ENCODE results near the gene HIF3A.

The HIF3A gene

DNA sequence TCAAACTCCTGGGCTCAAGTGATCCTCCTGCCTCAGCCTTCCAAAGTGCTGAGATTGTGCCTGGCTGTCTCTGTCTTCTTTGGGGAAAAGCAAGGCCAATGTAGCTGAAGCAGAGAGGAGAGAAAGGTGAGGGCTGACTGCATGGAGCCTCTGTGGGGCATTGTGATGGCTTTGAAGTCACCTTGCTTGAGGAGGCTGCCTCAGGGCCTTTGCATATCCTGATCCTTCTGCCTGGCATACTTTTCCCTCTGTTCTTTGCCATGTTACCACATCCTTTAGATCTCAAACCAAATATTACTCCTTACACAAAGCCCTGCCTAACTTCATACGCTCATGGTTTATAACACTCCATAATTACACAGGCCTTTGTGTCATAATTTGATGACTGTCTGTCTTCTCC, 40.6 kb downstream of the HIF3A start:
- DNase-seq = no peak

DNA sequence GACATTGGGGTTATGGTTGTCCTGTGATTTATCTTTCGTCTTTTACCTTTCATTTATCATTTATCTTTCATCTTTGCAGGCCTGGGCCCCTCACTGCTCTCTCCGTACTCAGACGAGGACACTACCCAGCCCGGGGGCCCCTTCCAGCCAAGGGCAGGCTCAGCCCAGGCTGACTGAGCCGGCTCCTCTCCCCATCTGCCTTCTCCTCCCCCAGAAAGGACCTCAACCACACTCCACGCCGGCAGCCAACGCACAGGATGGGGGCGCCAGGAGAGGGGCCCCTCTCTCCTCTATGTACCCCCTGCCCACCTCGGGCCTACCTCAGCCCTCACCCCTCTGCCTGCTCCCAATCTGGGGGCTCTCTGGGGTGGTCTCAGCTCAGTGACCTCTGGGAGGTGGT, 42.6 kb downstream of the HIF3A start:
- no peak for DNase-seq

DNA sequence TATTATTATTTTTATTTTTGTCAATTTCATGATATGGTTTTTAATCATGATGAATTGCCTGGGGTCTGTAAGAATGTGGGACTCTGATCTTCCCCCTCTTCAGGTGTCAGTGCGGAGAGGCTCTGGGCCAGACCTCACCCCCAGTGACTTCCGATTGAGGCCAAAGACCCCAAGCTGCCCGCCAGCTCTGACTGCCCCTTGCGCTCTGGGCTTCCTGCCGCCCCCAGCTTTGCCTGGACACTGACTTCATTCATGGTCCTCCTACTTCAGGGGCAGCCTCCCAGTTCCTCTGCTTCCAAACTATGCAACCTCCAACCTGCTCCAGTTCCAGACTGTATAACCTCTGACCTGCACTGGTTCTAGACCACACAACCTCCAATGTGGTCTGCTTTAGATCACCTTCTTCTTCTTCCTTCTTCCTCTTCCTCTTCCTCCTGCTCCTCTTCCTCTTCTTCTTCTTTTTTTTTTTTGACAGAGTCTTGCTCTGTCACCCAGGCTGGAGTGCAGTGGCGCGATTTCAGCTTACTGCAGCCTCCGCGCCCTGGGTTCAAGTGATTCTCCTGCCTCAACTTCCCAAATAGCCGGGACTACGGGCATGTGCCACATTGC, 43.3 kb downstream of the HIF3A start:
- DNase-seq = no peak

DNA sequence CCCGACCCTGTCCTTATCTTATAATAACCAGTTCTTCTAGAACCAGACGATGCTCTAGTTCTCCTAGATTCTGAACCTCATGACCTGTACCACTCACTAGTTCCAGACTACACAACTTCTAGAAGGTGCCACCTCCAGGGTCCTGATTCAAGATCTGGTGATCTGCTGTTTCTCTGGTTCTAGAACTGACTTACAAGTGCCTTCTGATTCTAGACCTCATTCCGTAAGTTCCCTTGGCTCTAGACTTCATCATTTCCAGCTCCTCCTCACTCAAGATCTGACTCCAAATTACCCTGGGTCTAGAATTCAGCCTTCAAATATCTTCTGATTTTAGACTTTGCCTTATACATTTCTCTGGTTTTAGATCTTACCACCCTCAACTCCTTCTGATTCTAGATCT, 45.1 kb downstream of the HIF3A start:
- DNase-seq = no peak

DNA sequence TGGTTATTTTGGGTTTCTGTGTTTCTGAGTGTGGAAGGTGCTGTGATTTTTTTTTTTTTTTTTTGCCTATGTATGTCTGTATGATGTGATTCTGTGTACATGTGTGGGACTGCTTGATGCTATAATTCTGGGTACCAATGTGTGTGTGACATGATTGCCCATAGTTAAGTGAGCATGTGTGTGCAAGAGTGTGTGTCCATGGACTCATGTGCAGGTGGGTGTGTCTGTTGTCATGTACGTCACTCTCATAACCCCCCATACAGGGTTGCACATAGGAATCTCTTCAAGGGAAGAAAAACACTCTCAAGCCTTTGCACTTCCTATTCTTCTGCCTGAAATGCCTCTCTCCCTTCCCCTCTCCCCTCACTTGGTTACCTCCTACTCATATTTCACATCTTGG, 47.5 kb downstream of the HIF3A start:
- DNase-seq = no peak

DNA sequence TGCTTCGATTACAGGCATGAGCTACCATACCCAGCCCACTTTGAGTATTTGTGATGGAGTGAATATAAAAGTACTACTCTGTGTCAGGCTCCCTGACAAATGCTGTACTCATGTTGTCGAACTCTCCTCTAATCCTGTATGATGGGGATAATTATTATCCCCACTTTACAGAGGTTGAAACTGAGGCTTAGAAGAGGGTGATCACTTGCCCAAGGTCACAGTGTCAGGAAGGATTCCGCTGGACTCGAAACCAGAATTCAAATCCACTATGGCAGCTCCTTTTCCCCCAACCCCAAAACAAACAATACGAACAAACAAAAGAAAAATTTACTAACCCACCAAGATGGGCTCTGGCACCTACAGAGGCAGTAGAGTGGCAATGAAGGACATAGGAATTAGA, 48.3 kb downstream of the HIF3A start:
- DNase-seq = no peak

DNA sequence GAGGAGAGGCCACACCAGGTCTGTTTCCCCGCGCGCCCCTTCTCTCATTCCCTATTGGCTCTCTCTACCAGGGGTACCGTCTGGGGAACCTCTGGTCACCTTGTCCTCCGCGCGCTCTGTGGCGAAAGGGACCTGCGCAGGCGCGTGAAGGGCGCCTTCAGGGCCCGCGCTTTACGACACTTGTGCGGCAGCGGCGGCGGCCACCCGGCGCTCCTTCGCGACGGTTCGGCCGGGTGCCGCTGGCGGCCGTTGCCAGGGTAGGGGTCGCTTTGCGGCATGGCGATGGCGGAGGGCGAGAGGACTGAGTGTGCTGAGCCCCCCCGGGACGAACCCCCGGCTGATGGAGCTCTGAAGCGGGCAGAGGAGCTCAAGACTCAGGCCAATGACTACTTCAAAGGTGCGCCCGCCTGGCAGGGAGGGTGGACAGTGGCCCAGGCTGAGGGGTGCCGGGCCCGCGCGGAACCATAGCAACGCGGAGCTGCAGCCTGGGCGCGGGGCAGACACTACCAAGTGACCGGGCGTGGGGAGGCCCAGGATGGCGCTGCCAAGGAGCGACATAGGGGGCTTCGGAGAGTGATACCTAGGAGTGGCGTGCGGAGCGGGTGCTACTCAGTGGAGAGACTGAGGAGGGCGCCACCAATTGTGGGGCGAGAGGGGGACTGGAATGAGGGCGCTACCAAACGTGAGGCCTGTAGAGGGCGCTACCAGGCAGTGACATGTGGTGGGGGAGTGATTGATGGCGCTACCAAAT, 50.2 kb downstream of the HIF3A start, which contains the start of gene PPP5C:
TSS of gene PPP5C (plus strand) at position 267 of the 751 bp plus-strand sequence. CDS start at position 277, 10 bp downstream.
- DNase-seq = peak; percentile 79

DNA sequence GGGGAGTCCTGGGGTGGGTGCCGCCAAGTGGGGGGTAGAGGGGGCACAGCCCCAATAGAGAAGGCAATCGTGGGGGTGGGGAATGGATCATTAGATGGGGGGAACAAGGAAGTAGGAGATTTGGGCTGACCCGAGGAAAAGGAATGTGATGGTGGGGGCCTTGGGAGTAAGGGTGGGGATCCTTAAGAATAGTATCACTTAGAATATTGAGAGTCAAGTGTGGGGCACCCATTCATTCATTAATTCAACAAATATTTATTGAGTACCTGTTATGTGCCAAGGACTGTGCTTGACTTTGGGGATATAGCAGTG, 50.7 kb downstream of the HIF3A start:
- no peak for DNase-seq

DNA sequence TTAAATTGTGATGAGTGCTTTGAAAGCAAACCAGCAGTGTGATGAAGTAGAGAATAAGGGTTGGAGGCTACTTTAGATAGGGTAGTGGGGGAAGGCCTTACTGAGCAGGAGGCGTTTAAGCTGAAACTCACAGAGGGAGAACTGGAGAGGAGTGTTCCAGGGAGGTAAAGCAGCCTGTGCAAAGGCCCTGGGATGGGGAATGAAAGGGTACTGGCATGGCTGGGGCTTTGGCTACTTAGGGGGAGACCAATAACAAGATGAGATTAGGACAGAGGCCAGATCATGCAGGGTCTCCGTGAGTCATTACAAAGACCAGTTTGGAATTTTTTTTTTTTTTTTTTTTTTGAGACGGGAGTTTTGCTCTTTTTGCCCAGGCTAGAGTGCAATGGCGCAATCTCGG, 51.1 kb downstream of the HIF3A start:
- DNase-seq = no peak

DNA sequence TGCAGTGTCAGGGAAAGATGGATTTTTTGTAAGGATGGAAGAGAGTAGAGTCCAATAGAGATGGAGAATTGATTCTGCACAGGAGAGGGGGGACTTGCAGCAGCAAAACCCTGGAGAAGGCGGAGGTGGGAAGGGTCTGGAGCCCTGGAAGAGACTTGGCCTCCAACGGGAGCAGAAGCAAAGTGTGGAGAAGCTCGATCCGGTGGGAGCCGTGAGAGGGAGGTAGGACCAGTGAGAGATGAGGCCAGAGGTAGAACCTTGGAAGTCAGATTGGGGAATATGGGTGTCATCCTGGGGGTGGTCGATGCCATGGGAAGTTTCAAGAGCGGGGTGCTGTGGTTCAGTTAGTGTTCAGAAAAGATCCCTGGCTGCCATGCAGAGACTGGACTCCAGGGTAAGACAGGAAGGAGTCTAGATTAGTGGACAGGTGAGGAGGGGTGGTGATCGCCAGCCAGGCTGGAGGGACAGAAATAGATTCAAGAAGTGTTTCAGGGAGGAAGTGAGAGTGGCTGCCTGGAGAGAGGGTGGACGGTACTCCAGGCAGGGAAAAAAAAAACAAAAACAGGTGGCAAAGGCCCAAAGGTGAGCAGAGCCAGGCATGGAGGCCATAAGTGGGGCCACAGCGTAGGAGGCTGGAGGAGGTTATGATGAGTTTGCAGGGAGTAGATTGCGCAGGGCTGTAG, 52.6 kb downstream of the HIF3A start:
- DNase-seq = no peak

DNA sequence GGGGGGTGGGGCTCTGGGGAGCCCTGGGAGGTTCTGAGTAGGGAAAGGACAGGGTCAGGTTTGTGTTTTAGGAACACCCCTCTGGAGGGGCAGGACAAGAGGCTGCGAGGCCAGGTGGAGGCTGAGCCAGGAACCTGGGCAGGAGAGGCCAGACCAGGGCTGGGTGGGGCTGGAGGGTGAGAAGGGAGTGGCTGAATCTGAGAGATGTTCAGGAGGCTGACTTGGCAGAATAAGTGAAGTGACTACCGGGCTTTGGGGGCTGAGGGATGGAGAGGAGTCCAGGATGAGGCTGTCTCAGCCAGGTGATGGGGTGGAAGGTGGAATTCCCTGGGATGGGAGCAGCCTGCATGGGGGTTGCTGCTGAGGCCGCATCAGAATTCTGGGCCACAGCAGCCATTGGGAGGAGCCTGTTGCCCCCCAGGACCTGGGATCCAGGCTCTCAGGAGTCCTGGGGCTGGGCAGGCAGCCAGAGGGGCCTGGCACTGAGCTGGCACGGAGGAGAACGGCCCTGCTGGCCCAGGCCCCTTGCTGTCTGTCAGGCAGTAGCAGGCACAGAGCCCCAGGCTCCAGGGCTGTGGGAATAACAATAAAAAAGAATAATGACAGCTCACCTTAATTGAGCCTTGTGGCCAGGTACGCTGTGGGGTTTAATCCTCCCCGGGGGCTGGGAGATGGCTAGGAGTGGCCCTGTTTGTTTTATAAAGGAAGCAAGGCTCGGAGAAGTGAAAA, 53.4 kb downstream of the HIF3A start:
- no peak for DNase-seq

DNA sequence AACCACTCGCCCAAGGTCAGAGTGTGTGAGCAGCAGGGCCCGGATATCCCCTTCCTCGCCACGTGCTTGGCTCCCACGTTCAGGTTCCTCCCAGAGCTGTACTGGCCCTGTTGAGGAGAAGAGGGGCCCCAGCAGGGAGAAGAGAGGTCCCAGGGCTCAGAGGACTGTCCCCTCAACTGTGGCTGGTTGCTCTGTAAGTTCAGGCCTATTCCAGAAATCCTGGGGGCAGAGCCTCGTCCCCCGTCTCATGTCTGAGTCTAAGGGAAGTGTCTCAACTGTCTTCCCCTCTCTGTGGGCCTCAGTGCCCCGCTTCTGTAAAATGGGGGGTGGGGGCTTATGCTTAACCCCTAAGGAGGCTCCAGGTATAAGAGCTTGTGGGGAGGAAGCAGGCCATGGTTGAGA, 53.9 kb downstream of the HIF3A start:
- no peak for DNase-seq

DNA sequence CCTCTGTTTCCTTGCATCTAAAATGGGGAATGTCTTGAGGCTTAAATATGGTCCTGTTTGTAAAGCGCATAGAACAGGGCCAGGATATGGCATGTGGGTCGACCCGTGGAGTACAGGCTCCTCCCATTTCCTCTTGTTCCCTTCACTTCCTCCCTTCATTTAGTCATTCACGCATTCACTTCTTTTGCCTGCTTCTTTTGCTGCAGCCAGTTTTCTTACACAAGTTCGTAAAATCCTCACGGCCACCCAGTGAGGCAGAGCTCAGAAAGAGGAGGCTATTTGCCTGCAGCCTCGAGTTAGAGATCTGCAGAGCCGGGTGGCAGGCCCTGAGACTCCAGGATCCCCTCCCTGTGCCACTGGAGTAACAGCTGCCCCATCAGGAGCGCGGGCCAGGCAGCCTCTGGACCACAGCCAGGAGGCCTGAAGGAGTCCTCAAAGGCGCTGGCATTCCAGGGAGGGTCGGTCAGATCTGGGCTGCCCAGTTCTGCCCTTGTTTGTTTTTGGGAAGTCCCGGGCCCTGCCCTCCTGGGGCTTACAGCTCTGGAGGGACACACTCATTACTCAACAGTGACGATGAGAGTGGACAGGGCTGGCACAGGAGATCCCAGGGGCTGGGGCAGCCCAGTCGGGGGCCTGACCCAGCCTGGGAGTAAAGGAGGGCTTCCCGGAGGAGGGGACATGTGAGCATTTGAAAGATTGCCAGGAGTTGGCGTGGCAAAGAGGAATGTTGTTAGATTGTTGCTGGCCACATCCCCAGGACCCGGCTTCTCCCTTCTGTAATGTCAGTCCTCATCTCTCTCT, 54.6 kb downstream of the HIF3A start:
- no peak for DNase-seq

DNA sequence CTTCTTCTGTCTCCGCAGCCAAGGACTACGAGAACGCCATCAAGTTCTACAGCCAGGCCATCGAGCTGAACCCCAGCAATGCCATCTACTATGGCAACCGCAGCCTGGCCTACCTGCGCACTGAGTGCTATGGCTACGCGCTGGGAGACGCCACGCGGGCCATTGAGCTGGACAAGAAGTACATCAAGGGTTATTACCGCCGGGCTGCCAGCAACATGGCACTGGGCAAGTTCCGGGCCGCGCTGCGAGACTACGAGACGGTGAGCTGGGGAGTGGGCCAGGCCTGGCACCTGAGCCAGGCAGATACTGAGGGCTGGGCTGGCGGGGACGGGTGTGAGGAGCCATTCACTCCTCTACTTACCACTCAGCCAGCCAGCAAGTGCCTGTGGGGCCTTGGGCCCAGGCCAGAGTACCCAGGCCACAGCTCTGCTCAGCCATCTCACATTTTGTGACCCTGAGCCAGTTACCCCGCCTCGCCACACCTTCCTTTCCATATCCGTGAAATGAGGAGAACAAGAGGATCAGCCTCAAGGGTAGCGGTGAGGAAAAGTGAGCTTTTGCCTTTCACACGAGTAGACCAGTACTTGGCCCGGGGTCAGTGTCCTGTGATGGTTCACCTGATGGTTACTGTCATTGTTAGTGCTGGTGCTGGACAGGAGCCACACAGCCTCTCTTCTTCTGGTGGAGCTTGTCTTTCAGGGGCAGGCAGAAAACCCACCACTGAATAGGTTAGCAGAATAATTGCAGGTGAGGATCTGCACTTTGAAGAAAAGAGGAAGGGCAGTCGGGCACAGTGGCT, 57.1 kb downstream of the HIF3A start:
- no peak for DNase-seq

DNA sequence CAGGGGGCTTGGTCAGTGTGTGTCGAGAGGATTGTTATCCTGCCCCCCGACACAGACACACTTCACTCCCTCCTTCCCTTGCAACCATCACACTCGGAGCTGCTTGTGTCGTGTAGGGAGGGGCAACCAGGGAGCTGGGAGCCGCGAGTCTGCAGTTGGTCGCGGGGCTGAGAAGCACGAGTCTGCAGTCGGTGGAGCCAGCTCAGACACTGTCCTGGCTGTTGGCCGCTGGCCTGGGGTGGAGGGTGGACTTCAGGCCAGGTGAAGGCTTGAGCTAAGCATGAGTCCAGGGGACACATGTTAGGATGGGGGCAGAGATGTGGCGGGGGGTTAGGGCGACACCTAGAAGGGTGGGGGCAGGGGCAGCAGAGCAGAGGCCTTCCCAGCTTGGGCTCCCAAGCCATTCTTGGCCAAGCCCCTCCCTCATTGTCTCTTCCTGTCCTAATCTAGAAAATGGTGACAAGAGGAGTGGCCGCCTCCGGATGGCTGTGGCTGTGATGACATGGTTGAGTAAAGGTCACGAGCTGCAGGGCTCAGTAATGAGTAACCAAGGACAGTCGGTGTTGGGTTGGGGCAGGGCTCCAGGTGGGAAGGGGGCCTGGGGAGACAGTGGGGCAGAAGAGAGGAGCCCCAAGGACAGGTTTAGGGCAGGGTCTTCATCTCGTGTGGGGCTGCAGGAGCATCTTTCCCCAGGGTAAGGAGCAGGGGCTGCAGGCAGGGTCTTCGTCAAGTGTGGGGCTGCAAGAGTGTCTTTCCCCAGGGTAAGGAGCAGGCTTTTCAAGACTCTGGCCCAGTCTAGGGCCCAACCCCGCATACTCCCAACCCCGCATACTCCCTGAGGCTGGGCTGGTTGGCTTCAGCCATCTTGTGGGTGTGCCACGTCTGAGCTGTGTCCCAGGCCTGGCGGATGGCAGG, 58.6 kb downstream of the HIF3A start:
- DNase-seq = no peak

DNA sequence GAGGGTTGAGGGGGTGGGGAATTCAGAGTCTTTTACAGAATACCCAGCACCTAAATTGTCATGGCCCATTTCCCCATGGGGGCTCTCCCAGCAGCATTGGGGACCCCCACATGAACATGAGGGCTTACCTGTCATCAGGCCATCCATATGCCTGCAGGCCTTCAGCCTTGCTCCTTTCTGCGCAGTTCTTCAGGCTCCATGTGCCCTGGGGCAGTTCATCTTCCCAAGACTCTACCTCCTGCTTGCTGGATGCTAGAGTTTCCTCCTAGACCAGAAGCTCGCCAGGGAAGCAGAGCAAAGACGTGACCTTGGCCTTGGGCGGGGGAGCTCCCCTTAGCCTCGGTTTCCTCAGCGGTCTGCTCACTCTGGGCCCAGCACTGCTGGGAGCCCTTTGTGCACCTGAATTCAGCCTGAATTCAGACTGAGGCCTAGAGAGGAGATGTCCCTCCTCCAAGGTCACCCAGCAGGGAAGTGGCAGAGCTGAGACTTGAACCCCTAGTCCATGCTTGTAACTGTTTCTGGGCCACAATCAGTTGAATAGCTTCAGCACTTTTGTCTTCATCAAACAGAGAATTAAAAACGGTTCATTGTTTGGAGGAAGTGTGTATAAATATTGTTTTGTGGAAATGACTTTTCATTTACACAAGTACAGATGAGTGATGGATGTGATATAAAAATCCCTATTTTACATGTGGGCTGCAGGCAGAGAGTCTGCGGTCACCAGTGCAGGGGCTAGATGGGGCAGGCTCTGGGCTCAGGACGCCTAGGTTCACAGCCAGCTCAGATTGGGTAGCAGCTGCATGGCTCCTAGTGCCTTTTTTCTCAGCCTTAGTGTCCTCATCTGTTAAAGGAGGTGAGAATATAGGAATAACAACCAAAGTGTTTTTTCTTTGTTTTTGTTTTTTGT, 59.6 kb downstream of the HIF3A start:
- no peak for DNase-seq

DNA sequence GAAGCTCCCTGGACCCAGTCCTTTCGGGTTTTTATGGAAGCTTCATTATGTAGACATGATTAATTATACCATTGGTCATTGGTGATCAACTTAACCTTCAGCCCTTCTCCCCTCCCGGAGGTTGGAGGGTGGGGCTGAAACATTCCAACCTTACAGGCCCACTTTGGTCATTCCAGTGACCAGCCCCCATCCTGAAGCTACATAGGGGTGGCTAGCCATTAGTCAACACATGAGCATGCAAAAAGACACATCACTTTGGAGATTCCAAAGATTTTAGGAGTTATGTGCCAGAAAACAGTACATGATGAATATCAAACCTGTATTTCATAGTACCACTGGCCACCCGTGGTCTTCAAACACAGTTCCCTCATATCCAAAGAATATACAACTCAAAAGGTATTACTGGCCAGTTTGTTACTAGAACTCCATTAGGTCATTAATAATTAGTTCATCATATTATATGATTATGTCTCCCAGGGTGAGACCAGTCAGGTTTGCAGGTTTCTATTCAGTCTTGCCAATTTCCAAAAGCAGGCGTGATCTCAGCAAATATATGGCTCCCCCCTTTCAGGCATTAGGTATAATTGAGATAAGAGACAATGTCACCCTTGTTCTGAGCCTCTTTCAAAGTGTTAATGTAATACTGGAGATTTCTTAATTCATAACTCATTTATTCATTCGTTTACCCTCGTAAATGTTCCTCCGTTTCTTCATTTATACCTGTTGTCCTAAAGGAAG, 61.2 kb downstream of the HIF3A start:
- DNase-seq = no peak

DNA sequence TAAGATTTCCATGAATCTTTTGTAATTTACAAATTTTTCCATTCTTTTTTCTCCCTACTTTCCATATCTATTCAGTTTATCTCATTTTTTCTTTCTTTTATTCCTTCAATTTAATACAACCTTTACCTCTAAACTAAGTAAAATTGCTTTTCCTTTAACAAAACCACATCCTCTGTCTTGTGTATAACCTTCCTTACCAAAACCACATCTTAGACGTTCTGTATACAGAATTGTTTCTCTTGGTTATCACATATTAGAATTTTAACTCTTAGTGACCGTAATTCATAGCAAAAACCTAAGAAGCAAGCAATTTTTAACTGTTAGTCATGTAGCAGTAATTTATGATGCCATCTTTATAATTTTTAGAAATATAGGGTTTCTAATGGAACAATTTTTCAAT, 65.1 kb downstream of the HIF3A start:
- DNase-seq = no peak

DNA sequence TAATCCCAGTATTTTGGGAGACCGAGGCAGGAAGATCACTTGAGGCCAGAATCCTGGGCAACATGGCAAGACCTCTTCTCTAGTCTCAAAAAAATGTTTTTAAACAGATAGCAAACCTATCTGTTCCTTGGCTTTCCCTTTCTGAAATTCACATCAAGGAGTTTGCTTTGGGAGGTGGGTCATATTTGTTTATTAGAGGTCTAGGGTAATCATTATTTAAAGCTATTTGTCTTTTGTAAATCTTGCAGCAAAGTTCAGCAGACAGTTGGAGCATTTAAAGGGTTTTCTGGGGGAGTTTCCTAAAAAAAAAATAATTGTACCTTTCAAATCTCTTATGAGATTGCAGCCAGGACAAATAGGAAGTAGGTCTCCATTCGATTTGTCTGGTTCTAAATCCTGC, 67.5 kb downstream of the HIF3A start:
- no peak for DNase-seq
